GM15510 (cell line): ENCODE results near the gene DUSP16.

ENCODE experiments used
- POLR2A ChIP-seq: IDR thresholded peaks from 3 replicates; pipeline ENCODE4 v1.6.1; 2011; ENCODE audit warnings: borderline replicate concordance; ENCODE audit not compliant: insufficient read length; ENCODE audit errors: extremely low read depth

Gene DUSP16

GRCh38 chr12:12476857-12477531 is 85.7 kb downstream of the DUSP16 start:
- no peak for TF ChIP-seq POLR2A

- TF ChIP-seq POLR2A, result no peak
Measured at GRCh38 chr12:12474931-12475795, 87.5 kb downstream of the DUSP16 start.

- TF ChIP-seq POLR2A, result no peak
Measured at GRCh38 chr12:12474471-12474928, 88.2 kb downstream of the DUSP16 start.

- TF ChIP-seq POLR2A, result no peak
Measured at GRCh38 chr12:12473223-12473622, 89.4 kb downstream of the DUSP16 start.

GRCh38 chr12:12470751-12471306 is 91.8 kb downstream of the DUSP16 start:
- no peak for TF ChIP-seq POLR2A

GRCh38 chr12:12469386-12469785 is 93.3 kb downstream of the DUSP16 start:
- TF ChIP-seq POLR2A, result no peak

- no peak for TF ChIP-seq POLR2A
Measured at GRCh38 chr12:12468575-12468974, 94.1 kb downstream of the DUSP16 start.

GRCh38 chr12:12467688-12468261 is 94.9 kb downstream of the DUSP16 start:
- TF ChIP-seq POLR2A, result no peak

GRCh38 chr12:12467264-12467663 is 95.4 kb downstream of the DUSP16 start:
- no peak for TF ChIP-seq POLR2A

GRCh38 chr12:12466157-12466556 is 96.5 kb downstream of the DUSP16 start:
- no peak for TF ChIP-seq POLR2A

GRCh38 chr12:12465522-12465921 is 97.1 kb downstream of the DUSP16 start:
- TF ChIP-seq POLR2A, result no peak

- no peak for TF ChIP-seq POLR2A
Measured at GRCh38 chr12:12461923-12462315, 100.7 kb downstream of the DUSP16 start.

GRCh38 chr12:12460935-12461922 is 101.4 kb downstream of the DUSP16 start:
- TF ChIP-seq POLR2A, result no peak

GRCh38 chr12:12456637-12457036 is 106.0 kb downstream of the DUSP16 start:
- no peak for TF ChIP-seq POLR2A
